GM19240 (cell line): ENCODE measurements around the gene VEGFA.

ENCODE experiments used
- DNase-seq: peaks from one replicate; pipeline ENCODE4 v3.0.0; 2011; ENCODE audit warnings: low spot score; ENCODE audit not compliant: insufficient read length

VEGFA gene

GRCh38 chr6:43820486-43820885 is 50.5 kb downstream of the VEGFA start:
- DNase-seq, result no peak

GRCh38 chr6:43821101-43821886 is 51.3 kb downstream of the VEGFA start:
- DNase-seq, result no peak

- DNase-seq, result no peak
These were observed 53.4 kb downstream of the VEGFA start for GRCh38 chr6:43823390-43823789.

GRCh38 chr6:43823879-43824702 is 54.1 kb downstream of the VEGFA start:
- DNase-seq, result no peak

- DNase-seq, result no peak
These were observed 54.7 kb downstream of the VEGFA start for GRCh38 chr6:43824703-43825064.

GRCh38 chr6:43825187-43826115 is 55.4 kb downstream of the VEGFA start:
- no peak for DNase-seq

- no peak for DNase-seq
These were observed 56.7 kb downstream of the VEGFA start for GRCh38 chr6:43826730-43827129.

- DNase-seq, result no peak
These were observed 57.9 kb downstream of the VEGFA start for GRCh38 chr6:43827898-43828297.

- no peak for DNase-seq
These were observed 58.7 kb downstream of the VEGFA start for GRCh38 chr6:43828711-43829110.

- DNase-seq, result no peak
These were observed 59.5 kb downstream of the VEGFA start for GRCh38 chr6:43829470-43829869.

GRCh38 chr6:43830775-43831174 is 60.8 kb downstream of the VEGFA start:
- DNase-seq, result no peak

GRCh38 chr6:43831191-43831590 is 61.2 kb downstream of the VEGFA start:
- DNase-seq, result no peak

GRCh38 chr6:43833223-43833995 is 63.4 kb downstream of the VEGFA start:
- DNase-seq, result no peak

GRCh38 chr6:43833996-43834390 is 64.0 kb downstream of the VEGFA start:
- no peak for DNase-seq

GRCh38 chr6:43834528-43835155 is 64.6 kb downstream of the VEGFA start:
- no peak for DNase-seq

- DNase-seq, result no peak
These were observed 65.9 kb downstream of the VEGFA start for GRCh38 chr6:43835872-43836419.
